ENCODE results near the gene NUP133.
"Not testable (repeated sequence)": the region's sequence is repeated elsewhere in the genome, so short reads cannot be mapped to it uniquely, and the experiment has no call there.

NUP133 gene

DNA sequence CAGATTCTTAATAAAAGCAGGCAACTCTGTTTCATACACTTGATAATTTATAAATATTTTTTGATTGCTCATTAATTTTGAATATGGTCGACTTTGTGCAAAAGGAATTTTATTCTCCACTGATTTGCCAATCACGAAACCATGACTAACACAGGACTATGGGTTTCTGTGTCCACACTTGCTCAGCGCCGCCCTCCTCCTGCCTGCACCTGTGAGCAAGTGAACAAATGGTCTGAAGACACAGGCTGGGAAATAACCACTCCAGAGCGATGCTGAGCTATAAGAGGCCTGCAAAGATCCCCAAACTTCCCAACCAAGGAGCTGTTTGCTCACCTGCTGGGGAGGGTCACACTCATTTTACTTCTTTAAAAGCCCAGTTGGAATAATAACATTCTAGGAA, 30.8 kb upstream of the NUP133 start:
- H3K36me3 ChIP-seq (ENCODE audit: control insufficient read depth in 2 of 2, insufficient read depth in 2 of 2, low read length in 2 of 2), result peaks cover 31 to 45% of the 10 kb centered on the region in 2 donors
- H3K9ac ChIP-seq (ENCODE audit: low read depth in 1 of 2, low read length in 2 of 2), result no peak overlapping the region
- H3K9me3 ChIP-seq (ENCODE audit: control insufficient read depth in 2 of 2, low read length in 2 of 2), result no peaks in the 10 kb centered on the region
- H3K4me3 ChIP-seq (ENCODE audit: low read length in 2 of 2), result no peak overlapping the region
- H3K4me1 ChIP-seq (ENCODE audit: control insufficient read depth in 2 of 2, insufficient read depth in 2 of 2, low read length in 2 of 2), result no peaks in the 10 kb centered on the region
- H3K27ac ChIP-seq (ENCODE audit: low read depth in 2 of 2, low read length in 2 of 2), result no peak overlapping the region
- H3K27me3 ChIP-seq (ENCODE audit: control insufficient read depth in 2 of 2, insufficient read depth in 2 of 2, low read length in 2 of 2), result no peaks in the 10 kb centered on the region

DNA sequence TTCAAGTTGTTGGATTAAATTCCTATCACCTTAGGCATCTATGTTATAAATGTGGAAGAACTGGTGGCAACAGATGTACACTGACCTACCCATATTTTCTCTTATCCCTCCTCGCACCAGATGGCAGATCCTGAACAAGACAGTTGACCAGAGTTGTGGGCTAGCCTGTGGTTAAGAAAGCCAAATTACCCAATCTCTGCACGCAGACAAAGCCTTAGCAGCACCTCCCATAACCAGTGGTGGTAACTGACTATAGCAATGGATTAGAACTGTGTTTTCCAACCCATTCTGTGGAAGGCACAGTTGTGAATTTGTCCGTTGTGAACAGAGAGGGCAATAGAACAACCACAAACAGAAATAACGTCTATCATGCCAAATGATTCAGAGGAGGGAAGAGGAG, 29.8 kb upstream of the NUP133 start:
- no peak overlapping the region for H3K27ac ChIP-seq (ENCODE audit: low read depth in 2 of 2, low read length in 2 of 2)

DNA sequence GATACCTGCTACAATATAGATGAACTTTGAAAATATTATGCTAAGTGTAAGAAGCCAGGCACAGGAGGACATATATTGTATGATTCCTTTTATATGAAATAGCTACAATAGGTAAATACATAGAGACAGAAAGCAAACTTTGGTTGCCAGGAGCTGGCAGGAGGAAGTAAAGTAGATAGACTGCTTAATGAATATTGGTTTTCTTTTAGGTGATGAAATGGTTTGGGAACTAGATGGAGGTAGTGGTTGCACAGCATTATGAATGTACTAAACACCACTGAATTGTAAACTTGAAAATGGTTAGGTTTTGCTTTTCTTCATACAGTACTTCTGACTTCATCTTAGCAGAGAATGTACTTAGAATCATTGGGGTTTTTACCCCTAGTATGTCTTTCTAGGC, 28.8 kb upstream of the NUP133 start:
- H3K36me3 ChIP-seq (ENCODE audit: control insufficient read depth in 2 of 2, insufficient read depth in 2 of 2, low read length in 2 of 2), result peaks cover 38% of the 10 kb centered on the region in 2 donors
- H3K4me1 ChIP-seq (ENCODE audit: control insufficient read depth in 2 of 2, insufficient read depth in 2 of 2, low read length in 2 of 2), result no peaks in the 10 kb centered on the region
- no peaks in the 10 kb centered on the region for H3K9me3 ChIP-seq (ENCODE audit: control insufficient read depth in 2 of 2, low read length in 2 of 2)
- no peak overlapping the region for H3K9ac ChIP-seq (ENCODE audit: low read depth in 1 of 2, low read length in 2 of 2)
- H3K27ac ChIP-seq (ENCODE audit: low read depth in 2 of 2, low read length in 2 of 2), result no peak overlapping the region
- no peak overlapping the region for H3K4me3 ChIP-seq (ENCODE audit: low read length in 2 of 2)
- H3K27me3 ChIP-seq (ENCODE audit: control insufficient read depth in 2 of 2, insufficient read depth in 2 of 2, low read length in 2 of 2), result no peaks in the 10 kb centered on the region

More for the DNA sequence above, 29.8 kb upstream of the NUP133 start:
- Histone ChIP-seq H3K27me3 (ENCODE audit: control insufficient read depth in 2 of 2, insufficient read depth in 2 of 2, low read length in 2 of 2) (no peaks in the 10 kb centered on the region), H3K4me3 (ENCODE audit: low read length in 2 of 2) (no peak overlapping the region), H3K36me3 (ENCODE audit: control insufficient read depth in 2 of 2, insufficient read depth in 2 of 2, low read length in 2 of 2) (peaks cover 32 to 42% of the 10 kb centered on the region in 2 donors), H3K9me3 (ENCODE audit: control insufficient read depth in 2 of 2, low read length in 2 of 2) (no peaks in the 10 kb centered on the region), H3K9ac (ENCODE audit: low read depth in 1 of 2, low read length in 2 of 2) (no peak overlapping the region), H3K4me1 (ENCODE audit: control insufficient read depth in 2 of 2, insufficient read depth in 2 of 2, low read length in 2 of 2) (no peaks in the 10 kb centered on the region)

DNA sequence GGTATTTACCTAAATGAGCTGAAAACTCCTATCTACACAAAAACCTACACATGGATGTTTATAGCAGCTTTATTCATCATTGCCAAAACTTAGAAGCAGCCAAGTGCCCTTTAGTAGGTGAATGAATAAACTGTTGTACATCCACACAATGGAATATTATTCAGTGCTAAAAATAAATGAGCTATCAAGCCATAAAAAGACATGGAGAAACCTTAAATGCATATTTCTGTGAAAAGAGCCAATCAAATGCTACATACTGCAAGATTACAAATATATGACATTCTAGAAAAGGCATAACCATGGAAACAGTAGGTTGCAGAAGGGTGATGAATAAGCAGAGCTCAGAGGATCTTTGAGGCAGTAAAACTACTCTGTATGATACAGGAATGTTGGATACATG, 27.1 kb upstream of the NUP133 start:
- Histone ChIP-seq H3K9ac (ENCODE audit: low read depth in 1 of 2, low read length in 2 of 2) (no peak overlapping the region), H3K9me3 (ENCODE audit: control insufficient read depth in 2 of 2, low read length in 2 of 2) (no peaks in the 10 kb centered on the region), H3K36me3 (ENCODE audit: control insufficient read depth in 2 of 2, insufficient read depth in 2 of 2, low read length in 2 of 2) (peaks cover 42 to 45% of the 10 kb centered on the region in 2 donors), H3K4me1 (ENCODE audit: control insufficient read depth in 2 of 2, insufficient read depth in 2 of 2, low read length in 2 of 2) (no peaks in the 10 kb centered on the region), H3K27me3 (ENCODE audit: control insufficient read depth in 2 of 2, insufficient read depth in 2 of 2, low read length in 2 of 2) (no peaks in the 10 kb centered on the region), H3K27ac (ENCODE audit: low read depth in 2 of 2, low read length in 2 of 2) (no peak overlapping the region), H3K4me3 (ENCODE audit: low read length in 2 of 2) (no peak overlapping the region)

DNA sequence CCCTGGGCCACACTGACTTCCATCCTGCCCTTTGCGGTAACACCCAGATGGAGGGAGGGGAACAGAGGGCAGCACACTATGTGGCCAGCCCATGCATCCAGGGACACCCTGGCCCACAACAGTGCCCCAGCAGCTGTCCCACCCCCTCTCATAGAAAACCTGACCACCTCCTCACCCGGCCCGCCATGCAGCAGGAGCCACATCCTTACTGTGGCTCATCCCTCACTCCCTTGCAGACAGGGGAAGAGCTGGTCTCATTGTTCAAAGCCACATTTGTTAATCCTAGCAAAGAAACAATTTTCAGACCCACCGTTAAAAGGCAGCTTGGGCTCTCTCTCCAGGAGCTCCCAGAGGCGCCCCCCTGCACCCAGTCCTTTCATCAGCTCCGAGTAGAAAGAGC, 23.2 kb upstream of the NUP133 start:
- no peaks in the 10 kb centered on the region for H3K27me3 ChIP-seq (ENCODE audit: control insufficient read depth in 2 of 2, insufficient read depth in 2 of 2, low read length in 2 of 2)
- no peaks in the 10 kb centered on the region for H3K9me3 ChIP-seq (ENCODE audit: control insufficient read depth in 2 of 2, low read length in 2 of 2)
- no peak overlapping the region for H3K27ac ChIP-seq (ENCODE audit: low read depth in 2 of 2, low read length in 2 of 2)
- no peak overlapping the region for H3K4me3 ChIP-seq (ENCODE audit: low read length in 2 of 2)
- no peaks in the 10 kb centered on the region for H3K4me1 ChIP-seq (ENCODE audit: control insufficient read depth in 2 of 2, insufficient read depth in 2 of 2, low read length in 2 of 2)
- H3K36me3 ChIP-seq (ENCODE audit: control insufficient read depth in 2 of 2, insufficient read depth in 2 of 2, low read length in 2 of 2), result peaks cover 28 to 36% of the 10 kb centered on the region in 2 donors
- H3K9ac ChIP-seq (ENCODE audit: low read depth in 1 of 2, low read length in 2 of 2), result no peak overlapping the region

DNA sequence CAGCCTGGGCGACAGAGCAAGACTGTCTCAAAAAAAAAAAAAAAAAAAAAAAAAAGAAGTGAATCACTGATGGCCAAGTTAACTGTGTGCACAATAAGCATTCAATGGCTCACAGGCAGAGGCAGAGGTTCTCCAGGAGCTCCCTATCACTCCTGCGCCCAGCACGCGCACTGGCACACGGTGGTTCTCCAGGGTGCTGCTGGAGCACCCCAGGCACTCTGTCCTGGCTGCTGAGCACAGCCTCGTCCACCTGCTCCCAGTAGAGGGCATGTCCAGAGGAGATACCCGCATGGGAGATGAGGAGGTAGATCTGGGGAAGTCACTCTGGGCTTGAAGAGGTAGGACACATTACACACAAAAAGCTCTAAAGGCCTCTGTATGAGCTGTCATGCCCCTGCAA, 21.5 kb upstream of the NUP133 start:
- Histone ChIP-seq H3K27me3 (ENCODE audit: control insufficient read depth in 2 of 2, insufficient read depth in 2 of 2, low read length in 2 of 2) (no peaks in the 10 kb centered on the region), H3K4me3 (ENCODE audit: low read length in 2 of 2) (no peak overlapping the region), H3K36me3 (ENCODE audit: control insufficient read depth in 2 of 2, insufficient read depth in 2 of 2, low read length in 2 of 2) (peaks cover 30 to 33% of the 10 kb centered on the region in 2 donors), H3K27ac (ENCODE audit: low read depth in 2 of 2, low read length in 2 of 2) (no peak overlapping the region), H3K9ac (ENCODE audit: low read depth in 1 of 2, low read length in 2 of 2) (no peak overlapping the region), H3K4me1 (ENCODE audit: control insufficient read depth in 2 of 2, insufficient read depth in 2 of 2, low read length in 2 of 2) (no peaks in the 10 kb centered on the region), H3K9me3 (ENCODE audit: control insufficient read depth in 2 of 2, low read length in 2 of 2) (no peaks in the 10 kb centered on the region)

DNA sequence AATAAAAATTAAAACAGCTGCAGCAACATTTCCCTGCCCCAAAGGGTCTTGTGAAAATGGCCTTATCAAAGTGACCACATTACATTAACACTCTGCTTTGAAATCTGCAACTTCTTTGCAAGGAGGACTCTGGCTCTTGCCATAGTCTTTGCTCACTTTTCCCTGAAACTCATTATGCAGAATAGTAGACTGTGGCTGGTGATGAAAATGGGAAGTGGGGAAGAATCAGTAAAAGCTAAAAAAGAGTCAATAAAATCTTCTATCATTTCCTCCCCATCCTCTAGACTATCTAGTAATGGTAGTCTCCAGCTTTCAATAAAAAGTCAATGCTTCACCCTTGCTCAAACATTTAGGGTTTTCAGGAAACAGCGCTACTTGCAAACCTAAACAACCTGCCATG, 18.6 kb upstream of the NUP133 start:
- no peaks in the 10 kb centered on the region for H3K4me1 ChIP-seq (ENCODE audit: control insufficient read depth in 2 of 2, insufficient read depth in 2 of 2, low read length in 2 of 2)
- H3K9ac ChIP-seq (ENCODE audit: low read depth in 1 of 2, low read length in 2 of 2), result no peak overlapping the region
- H3K27me3 ChIP-seq (ENCODE audit: control insufficient read depth in 2 of 2, insufficient read depth in 2 of 2, low read length in 2 of 2), result no peaks in the 10 kb centered on the region
- H3K4me3 ChIP-seq (ENCODE audit: low read length in 2 of 2), result no peak overlapping the region
- no peaks in the 10 kb centered on the region for H3K9me3 ChIP-seq (ENCODE audit: control insufficient read depth in 2 of 2, low read length in 2 of 2)
- no peak overlapping the region for H3K27ac ChIP-seq (ENCODE audit: low read depth in 2 of 2, low read length in 2 of 2)
- H3K36me3 ChIP-seq (ENCODE audit: control insufficient read depth in 2 of 2, insufficient read depth in 2 of 2, low read length in 2 of 2), result peaks cover 30 to 43% of the 10 kb centered on the region in 2 donors

DNA sequence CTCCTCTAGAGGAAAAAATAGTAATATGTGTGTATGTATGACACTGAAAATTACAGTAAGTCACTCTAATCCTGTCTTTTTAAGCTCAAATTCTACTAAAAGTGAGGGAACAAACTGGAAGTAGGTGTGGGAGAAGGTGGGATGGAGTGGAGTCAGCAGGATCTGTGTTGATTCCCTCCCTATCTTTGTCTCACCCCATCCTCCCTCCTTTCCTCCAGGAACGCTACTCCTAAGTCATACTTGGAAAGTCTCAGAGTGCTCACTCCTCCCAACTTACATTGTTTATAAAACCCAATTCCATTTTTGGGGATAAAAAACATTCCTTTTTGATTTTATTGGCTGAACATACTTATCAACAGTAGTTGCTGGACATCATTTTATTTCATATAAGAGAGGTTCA, 14.9 kb upstream of the NUP133 start:
- Histone ChIP-seq H3K4me3 (ENCODE audit: low read length in 2 of 2) (no peak overlapping the region), H3K36me3 (ENCODE audit: control insufficient read depth in 2 of 2, insufficient read depth in 2 of 2, low read length in 2 of 2) (peaks cover 27 to 35% of the 10 kb centered on the region in 2 donors), H3K9me3 (ENCODE audit: control insufficient read depth in 2 of 2, low read length in 2 of 2) (no peaks in the 10 kb centered on the region), H3K9ac (ENCODE audit: low read depth in 1 of 2, low read length in 2 of 2) (no peak overlapping the region), H3K4me1 (ENCODE audit: control insufficient read depth in 2 of 2, insufficient read depth in 2 of 2, low read length in 2 of 2) (no peaks in the 10 kb centered on the region), H3K27ac (ENCODE audit: low read depth in 2 of 2, low read length in 2 of 2) (no peak overlapping the region), H3K27me3 (ENCODE audit: control insufficient read depth in 2 of 2, insufficient read depth in 2 of 2, low read length in 2 of 2) (no peaks in the 10 kb centered on the region)

DNA sequence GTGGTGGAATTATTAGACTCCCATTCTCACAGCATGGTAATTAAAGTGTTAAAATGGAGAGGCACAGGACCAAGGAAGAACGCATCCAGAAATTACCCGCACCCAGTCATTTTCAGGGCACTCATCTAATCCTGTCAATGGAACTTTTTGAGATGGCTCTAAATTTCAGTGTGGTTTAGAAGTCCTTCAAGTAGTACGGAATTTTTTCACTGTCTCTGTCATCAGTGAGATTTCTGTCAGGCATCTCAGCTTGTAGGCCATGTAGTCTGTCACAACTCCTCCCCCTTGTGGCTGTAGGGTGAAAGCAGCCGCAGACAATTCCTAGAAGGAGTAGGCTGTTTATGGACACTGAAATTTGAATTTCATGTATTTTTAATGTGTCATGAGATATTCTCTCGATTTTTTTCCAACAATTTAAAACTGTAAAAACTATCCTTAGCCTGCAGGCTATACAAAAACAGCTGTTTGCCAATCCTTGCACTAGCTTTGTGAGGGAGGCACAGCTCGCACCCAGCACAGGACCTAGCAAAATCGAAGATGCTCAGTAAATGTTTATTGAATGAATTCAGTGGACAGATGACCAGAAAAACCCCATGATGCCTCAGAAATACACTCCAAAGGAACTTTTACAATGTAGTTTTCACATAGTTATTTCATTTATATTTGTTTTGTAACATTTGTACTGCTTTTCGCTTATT, 6.6 kb upstream of the NUP133 start:
- Histone ChIP-seq H3K4me3 (ENCODE audit: low read length in 2 of 2) (no peak overlapping the region), H3K27me3 (ENCODE audit: control insufficient read depth in 2 of 2, insufficient read depth in 2 of 2, low read length in 2 of 2) (no peaks in the 10 kb centered on the region), H3K4me1 (ENCODE audit: control insufficient read depth in 2 of 2, insufficient read depth in 2 of 2, low read length in 2 of 2) (no peaks in the 10 kb centered on the region)

DNA sequence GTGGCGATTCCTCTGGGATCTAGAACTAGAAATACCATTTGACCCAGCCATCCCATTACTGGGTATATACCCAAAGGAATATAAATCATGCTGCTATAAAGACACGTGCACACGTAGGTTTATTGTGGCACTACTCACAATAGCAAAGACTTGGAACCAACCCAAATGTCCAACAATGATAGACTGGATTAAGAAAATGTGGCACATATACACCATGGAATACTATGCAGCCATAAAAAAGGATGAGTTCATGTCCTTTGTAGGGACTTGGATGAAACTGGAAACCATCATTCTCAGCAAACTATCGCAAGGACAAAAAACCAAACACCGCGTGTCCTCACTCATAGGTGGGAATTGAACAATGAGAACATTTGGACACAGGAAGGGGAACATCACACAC, 3.5 kb upstream of the NUP133 start:
- H3K9ac ChIP-seq (ENCODE audit: low read depth in 1 of 2, low read length in 2 of 2); H3K27me3 ChIP-seq (ENCODE audit: control insufficient read depth in 2 of 2, insufficient read depth in 2 of 2, low read length in 2 of 2); H3K27ac ChIP-seq (ENCODE audit: low read depth in 2 of 2, low read length in 2 of 2); H3K36me3 ChIP-seq (ENCODE audit: control insufficient read depth in 2 of 2, insufficient read depth in 2 of 2, low read length in 2 of 2); H3K9me3 ChIP-seq (ENCODE audit: control insufficient read depth in 2 of 2, low read length in 2 of 2); H3K4me3 ChIP-seq (ENCODE audit: low read length in 2 of 2): not testable (repeated sequence)
- peaks cover 8 to 11% of the 10 kb centered on the region in 2 donors for H3K4me1 ChIP-seq (ENCODE audit: control insufficient read depth in 2 of 2, insufficient read depth in 2 of 2, low read length in 2 of 2)

More for the DNA sequence above, 6.6 kb upstream of the NUP133 start:
- Histone ChIP-seq H3K9me3 (ENCODE audit: control insufficient read depth in 2 of 2, low read length in 2 of 2) (no peaks in the 10 kb centered on the region), H3K36me3 (ENCODE audit: control insufficient read depth in 2 of 2, insufficient read depth in 2 of 2, low read length in 2 of 2) (peaks cover 4 to 9% of the 10 kb centered on the region in 2 donors), H3K27ac (ENCODE audit: low read depth in 2 of 2, low read length in 2 of 2) (no peak overlapping the region), H3K9ac (ENCODE audit: low read depth in 1 of 2, low read length in 2 of 2) (no peak overlapping the region)

All from mucosa of rectum (tissue), 2 donors.